ENCODE results near the gene FBL. TPM values are rescaled to one million over a fixed set of nuclear protein-coding genes. Genes with fewer than 3 reads are reported as not detected.
"Not testable (repeated sequence)": the region's sequence is repeated elsewhere in the genome, so short reads cannot be mapped to it uniquely, and the experiment has no call there.

The FBL gene
- 375 and 397 TPM in 2 replicates for total RNA-seq

DNA sequence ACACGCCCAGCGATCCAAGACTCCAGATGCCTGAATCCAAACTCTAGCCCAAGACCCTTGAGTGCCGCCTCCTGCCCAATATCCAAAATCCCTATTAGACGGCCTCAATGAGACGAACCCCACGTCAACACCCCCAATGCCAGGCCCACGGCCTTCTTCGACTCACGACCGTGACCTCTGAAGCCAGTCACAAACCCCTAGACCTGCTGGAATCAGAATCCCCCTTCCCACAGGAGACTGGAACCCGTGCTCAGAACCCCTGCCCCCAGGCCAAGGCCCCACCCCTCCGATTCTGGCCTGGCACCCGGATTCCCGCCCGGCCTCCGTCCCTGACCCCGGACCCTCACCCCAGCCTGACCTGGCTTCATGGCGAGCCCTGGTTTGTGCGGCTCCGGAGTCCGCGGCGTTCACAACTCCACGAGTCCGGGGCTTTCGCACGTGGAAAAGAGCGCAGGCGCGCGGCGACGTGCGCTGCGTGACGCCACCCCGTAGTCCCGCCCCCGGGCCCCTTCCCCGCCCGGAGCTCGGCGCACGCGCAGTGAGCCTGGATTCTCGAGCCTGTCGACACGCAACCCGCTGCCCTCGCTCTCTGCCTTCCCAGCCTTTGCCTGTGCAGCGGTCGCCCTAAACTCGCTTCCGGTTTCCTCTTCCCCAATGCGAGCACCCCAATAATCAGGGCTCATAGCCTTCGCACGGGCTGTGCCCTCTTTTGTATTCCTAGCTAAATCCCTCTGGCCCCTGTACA lies at the start of gene FBL:
Gene FBL (minus strand): TSS at position 447 of the 745 bp plus-strand sequence. CDS start 79 bp downstream, at position 368.
- intact Hi-C loops (cut with micrococcal nuclease): loop anchor here (1.0 to 10.0 kb wide), 7 partner anchors 12 to 401 kb away; partner anchors contain the start of genes DYRK1B, EID2, MAP3K10 and PSMC4

DNA sequence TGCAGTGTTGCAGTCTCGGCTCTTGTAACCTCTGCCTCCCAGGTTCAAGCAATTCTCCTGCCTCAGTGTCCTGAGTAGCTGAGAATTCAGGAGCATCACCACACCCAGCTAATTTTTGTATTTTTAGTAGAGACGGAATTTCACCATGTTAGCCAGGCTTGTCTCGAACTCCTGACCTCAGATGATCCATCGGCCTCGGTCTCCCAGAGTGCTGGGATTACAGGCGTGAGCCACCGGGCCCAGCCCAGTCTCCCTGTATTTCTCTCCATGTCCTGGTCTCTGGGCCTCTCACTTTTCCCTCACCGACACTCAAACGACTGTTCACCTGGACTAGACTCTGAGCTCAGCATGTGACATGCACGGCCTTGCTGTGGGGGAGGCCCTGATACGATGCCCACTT lies 48.9 kb upstream of the FBL start:
- intact Hi-C loops (cut with micrococcal nuclease): not testable (repeated sequence)

DNA sequence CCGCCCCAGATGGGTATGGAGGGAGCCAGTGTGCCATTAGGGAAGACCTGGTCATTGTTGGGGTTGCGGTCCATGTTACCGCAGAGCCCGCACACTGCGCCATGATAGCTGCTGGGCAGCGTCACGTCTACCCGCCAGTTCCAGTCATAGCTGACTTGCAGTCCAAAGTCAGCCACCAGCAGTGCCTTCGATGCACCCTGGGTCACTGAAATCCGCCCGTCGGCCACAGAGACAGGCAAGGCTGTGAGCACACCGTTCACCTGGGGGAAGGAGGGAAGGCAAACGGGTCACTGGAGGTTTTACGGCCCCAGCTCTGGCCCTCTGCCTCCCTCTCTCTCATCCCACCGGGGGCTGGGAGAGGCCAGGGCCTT lies 48.0 kb upstream of the FBL start:
- intact Hi-C loops (cut with micrococcal nuclease): loop anchor here (5.0 kb wide), 1 partner anchor 78 kb away; the partner anchor contains the start of gene PSMC4

DNA sequence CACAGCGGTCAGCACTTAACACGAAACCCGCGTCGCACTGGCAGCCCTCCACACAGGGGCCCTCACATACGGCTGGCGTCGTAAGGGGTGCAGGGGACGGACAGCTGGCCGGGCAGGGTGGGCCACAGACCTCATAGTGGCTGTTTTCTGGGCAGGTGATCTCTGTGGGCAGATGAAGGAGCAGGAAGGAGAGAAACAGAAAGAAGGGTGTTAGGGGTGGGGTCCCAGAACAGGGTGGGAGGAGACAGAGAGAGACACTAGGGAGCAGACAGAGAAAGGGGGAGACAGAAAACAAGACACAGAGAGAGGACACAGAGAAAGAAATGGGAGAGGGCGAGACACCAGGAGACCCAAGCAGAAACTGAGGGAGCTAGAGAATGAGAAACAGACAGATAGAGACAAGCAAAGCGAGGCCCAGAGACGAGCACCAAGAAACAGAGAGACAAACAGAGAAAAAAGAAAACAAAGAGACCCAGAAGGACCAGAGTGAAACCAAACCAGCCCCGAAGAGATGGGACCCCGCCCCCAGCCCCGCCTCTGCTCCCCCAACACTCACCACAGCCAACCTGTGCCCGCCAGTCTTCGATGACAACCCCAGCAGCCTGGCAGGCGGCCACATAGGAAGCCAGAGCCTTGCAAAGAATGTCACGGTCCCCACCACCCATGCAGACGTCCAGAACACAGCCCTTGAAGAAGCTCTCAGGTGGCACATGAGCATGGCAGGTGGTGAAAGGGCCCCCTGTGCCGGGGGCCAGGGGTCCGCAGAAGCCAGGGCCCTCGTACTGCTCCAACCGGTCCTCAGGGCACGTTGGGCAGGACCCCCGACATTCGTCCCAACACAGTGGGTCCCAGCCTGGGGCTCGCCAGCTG lies 47.4 kb upstream of the FBL start:
- intact Hi-C loops (cut with micrococcal nuclease): loop anchor here (5.0 kb wide), 1 partner anchor 79 kb away; the partner anchor contains the start of gene PSMC4

DNA sequence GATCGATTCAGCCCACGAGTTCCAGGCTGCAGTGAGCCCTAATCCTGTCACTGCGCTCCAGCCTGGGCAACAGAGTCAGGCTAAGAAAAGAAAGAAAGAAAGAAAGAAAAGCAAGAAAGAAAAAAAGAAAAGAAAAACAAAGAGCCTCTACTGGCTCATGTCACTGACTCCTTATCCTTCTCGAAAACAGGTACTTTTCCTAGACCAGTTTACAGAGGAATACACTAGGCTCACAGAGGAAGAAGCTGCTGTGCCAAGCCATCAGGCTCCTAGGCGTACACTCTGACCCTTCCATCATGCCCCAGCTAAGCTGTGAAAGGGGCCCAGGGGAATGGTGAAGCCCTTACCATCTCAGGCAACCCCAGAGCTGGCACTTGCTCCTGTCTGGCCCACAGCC lies 46.3 kb upstream of the FBL start:
- intact Hi-C loops (cut with micrococcal nuclease): loop anchor here (5.0 kb wide), 1 partner anchor 80 kb away; the partner anchor contains the start of gene PSMC4

DNA sequence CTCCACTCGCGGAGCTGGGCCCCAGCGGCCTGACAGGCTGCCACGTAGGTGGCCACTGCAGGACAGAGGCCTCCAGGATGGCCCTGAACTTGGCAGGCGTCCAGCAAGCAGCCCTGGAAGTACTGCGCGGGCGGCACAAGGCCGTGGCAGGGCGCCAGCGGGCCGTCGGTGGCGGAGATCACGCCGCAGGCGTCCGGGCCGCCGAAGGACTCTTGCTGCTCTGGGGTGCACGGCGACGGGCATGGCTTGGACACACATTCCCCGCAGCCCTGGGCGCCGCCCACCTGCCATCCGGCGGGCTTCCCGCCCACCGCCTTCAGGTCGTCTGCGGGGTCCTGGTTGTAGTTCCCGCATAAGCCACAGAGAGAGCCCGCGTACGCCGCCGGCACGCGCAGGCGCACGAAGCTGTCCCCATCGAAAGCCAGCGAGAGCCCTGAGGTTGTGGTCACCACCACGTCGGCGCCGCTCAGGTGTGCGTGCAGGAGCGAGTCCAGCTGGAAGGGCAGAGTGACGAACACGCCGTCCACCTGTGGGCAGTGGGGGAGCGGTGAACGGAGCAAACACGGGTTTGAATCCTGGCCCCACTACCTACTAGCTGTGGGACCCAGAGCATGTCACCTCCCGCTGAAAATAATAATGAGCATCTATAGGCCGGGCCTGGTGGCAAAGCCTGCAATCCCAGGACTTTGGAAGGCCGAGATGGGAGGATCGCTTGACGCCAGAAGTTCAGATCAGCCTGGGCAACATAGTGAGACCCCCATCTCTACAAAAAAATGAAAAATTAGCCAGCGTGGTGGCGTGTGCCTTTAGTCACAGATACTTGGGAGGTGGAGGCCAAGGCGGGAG lies 45.7 kb upstream of the FBL start:
- intact Hi-C loops (cut with micrococcal nuclease): loop anchor here (5.0 kb wide), 1 partner anchor 80 kb away; the partner anchor contains the start of gene PSMC4

DNA sequence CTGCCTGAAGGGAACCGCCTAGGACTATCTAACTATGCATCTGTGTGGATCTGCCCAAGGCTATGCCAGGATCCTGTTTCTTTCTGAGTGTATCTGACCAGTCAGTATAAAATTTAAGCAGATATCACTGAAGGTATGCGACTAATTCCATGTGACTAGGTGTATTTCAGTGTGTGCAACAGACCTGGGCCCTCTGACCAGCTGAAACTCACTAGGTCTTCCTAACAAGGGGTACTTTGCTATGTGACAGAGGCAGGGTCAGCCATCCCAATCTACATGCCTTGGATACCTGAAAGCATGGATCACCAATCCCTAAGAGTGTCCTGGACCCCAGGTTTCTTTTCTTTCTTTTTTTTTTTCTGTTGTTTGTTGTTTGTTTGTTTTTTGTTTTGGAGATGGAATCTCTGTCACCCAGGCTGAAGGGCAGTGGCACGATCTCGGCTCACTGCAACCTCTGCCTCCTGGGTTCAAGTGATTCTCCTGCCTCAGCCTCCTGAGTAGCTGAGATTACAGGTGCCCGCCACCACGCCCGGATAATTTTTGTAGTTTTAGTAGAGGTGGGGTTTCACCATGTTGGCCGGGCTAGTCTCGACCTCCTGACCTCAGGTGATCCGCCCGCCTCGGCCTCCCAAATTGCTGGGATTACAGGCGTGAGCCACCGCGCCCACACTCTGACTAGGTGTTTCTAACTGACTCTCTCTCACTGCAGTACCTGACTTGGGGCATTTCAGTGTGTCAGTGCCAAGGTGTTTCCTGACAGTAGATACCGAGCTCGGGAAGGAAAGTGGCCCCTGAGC lies 44.8 kb upstream of the FBL start:
- intact Hi-C loops (cut with micrococcal nuclease): loop anchor here (5.0 kb wide), 1 partner anchor 81 kb away; the partner anchor contains the start of gene PSMC4

DNA sequence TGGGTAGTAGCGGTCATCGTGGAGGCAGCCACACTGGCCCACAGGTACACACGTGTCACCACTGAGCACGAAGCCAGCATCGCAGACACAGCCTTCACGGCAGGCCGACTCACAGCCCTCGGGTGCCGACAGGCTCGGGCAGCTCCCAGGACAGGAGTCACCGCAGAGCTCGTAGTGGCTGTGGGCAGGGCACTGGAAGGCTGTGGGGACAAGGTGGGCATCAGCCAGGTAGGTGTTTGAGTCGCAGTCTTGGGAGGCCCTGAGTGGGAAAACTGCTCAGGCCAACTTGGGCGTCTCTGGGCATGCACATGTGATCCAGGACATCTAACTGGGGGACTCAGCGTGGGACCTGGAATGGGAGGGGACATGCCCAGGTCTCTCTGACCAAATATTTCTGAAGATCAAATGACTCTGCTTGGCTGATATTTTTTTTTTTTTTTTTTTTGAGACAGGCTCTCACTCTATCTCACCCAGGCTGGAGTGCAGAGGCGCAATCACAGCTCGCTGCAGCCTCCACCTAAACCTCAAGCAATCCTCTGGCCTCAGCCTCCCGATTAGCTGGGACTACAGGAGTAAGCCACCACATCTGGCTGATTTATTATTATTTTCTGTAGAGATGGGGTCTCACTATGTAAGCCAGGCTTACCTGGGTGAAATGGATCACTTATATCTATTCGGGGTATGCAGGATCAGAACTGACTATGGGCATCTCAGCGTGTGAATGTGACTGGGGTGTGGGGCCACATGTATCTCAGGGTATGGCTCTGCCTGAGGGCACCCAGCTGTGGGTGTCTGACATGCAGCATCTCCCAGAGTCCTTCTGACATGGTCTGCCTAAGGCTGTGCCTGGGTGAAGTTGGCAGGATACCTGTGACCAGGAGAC lies 43.9 kb upstream of the FBL start:
- intact Hi-C loops (cut with micrococcal nuclease): loop anchor here (5.0 kb wide), 1 partner anchor 82 kb away; the partner anchor contains the start of gene PSMC4

DNA sequence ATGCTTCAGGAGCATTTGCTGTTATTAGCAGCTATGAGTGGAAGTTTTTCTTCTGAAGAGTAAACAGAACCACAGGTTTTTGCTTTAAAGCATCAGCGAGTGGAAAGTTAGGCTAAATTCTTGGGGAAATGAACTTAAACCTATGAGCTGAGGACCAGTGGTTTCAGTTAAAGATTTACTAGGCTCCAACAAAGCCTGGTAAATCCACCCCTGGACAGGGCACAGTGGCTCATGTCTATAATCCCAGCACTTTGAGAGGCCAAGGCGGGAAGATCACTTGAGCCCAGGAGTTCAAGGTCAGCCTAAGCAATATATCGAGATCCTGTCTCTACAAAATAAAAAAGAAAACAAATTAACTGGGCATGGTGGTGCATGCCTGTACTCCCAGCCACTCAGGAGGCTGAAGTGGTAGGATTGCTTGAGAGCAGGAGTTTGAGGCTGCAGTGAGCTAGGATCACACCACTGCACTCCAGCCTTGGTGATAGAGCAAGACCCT lies 41.3 kb upstream of the FBL start:
- intact Hi-C loops (cut with micrococcal nuclease): not testable (repeated sequence)

DNA sequence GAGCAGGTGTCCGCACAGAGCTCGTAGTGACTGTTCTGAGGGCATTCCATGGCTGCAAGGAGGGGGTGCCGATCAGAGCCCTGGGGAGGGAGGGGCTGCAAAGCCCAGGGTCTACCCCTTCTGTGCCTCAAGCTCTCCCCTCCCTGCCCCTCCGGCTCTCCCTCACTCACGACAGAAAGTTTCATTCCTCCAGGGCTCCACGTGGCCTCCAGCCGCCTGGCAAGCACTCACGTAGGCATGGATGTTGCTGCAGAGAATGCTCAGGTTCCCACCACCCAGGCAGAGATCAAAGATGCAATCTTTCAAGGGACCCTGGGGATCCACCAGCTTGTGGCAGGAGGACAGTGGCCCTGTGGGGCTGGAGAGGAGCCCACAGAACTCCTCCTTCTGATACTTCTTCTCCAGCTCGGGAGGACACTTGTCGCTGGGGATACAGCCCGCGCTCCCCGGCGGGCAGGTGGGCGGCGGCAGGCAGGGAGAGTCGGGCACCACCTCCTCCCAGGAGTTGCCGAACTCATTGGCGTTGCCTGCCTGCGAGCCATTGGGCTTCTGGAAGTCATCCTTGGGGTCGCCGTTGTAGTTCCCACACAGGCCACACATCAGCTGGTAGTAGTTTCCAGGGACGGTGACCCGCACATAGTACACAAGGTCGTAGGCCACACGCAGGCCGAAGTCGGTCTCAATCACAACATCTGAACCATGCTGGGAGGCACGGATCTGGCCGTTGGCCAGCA lies 39.8 kb upstream of the FBL start:
- intact Hi-C loops (cut with micrococcal nuclease): not testable (repeated sequence)

DNA sequence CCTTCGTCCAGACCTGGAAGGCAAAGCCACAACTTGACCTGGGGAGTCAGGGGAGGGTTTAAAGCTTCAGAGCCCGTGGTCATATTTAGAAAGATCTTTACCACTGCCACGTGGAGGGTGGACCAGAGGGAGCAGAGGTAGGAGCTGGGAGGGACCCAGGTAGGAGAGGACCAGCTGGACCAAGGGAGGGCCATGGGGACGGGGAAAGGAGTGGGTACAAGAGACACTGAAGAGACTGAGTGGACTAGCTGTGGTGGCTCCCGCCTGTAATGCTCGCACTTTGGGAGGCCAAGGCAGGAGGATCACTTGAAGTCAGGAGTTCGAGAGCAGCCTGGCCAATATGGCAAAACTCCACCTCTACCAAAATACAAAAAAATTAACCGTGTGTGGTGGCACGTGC lies 38.5 kb upstream of the FBL start:
- intact Hi-C loops (cut with micrococcal nuclease): not testable (repeated sequence)

DNA sequence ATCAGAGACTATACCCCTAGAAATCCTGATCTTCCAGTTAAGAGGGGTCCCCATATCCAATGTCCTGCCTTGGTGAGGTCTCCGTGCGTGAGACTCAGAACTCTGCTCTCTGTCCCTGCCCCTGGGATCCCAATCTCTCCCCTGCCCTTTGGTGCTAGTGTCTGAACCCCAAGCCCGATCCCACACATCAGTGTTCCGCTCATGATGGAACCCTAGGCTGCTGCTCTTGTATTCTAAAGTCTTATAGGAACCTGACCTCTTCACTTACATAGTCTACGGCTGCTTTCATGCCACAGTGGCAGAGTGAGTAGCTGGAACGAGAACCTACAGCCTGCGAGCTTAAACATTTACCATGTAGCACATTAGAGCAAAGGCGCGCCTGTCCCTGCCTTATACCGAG lies 36.5 kb upstream of the FBL start:
- intact Hi-C loops (cut with micrococcal nuclease): not testable (repeated sequence)

DNA sequence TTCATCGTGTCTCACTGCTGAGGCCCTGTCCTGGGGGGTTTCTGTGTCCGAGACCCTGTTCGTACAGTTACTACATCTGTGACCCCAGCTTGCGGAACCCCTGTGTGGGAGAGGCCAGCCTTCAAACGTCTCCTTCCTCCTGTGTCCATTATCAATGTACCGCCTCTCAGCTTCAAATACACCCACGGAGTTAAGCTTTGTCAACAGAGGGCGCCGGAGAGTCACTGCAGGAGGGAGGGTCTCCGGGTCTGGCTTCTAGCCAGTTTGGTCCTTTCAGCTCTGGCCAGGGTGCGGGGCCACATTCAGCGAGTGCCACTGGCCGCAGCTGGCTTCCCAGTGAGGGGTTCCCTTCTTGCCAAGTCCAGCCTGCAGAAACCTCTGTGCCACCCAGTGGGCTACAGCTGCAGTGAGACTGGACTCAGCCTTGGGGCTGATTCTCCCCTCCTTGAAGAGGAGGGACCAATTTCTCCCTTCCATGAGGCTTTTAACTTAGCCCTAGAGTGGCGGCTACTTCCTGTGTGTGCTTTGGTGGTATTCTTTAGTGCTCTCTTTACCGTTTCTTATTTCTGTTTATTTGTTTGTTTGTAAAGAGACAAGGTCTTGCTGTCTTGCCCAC lies 35.4 kb upstream of the FBL start:
- intact Hi-C loops (cut with micrococcal nuclease): not testable (repeated sequence)

DNA sequence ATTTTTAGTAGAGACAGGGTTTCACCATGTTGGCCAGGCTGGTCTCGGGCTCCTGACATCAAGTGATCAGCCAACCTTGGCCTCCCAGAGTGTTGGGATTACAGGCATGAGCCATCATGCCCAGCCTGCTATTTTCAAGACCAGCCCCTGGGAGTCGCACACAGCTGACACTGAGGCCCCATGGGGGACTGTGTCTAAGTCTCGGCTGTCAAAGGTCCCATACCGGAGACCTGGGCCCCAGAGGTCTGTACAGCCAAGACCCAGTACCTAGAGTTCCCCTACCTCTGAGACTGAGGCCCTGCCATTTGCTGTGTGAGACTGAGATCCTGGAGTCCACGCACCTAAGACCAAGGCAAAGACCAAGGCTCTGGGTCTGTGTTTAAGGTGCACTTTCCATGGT lies 34.1 kb upstream of the FBL start:
- intact Hi-C loops (cut with micrococcal nuclease): not testable (repeated sequence)

DNA sequence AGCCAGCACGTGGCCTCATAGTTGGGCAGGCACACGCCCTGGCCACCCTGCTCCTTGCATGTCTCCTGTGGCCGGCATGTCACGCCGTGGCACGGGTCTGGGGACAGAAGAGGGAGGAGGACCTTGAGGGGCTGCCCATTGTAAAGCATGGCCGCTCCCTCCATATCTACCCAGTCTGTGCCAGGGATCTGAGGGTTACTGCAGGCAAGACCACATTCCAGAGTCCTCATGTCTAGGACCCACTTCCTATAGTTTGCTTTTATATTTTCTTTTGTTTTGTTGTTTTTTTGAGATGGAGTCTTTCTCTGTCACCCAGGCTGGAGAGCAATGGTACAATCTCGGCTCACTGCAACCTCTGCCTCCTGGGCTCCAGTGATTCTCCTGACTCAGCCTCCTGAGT lies 33.6 kb upstream of the FBL start:
- intact Hi-C loops (cut with micrococcal nuclease): not testable (repeated sequence)

DNA sequence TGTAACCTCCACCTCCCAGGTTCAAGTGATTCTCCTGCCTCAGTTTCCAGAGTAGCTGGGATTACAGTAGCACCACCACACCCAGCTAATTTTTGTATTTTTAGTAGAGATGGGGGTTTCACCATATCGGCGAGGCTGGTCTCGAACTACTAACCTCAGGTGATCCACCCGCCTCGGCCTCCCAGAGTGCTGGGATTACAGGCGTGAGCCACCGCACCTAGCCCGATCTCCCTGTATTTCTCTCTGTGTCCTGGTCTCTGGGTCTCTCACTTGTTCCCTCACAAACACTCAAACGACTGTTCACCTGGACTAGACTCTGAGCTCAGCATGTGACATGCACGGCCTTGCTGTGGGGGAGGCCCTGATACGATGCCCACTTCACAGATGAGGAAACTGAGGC lies 32.7 kb upstream of the FBL start:
- intact Hi-C loops (cut with micrococcal nuclease): not testable (repeated sequence)

DNA sequence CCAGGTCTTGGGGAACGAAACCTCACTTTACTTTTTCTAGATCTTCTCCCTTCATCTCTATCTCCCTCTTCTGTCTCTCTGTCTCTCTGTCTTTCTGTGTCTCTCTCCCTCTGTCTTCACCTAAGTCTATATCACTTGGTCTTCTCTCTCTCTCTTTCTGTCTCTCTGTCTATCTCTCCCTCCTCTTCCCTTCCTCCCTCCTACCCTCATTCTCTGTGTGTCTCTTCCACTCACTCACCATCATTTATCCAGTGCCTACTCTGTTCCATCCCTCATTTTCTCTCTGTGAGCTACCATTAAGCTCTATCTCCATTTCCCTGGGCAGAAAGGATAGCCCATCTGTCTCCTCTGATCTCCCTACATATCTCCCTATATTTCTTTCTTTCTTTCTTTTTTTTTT lies 32.2 kb upstream of the FBL start:
- intact Hi-C loops (cut with micrococcal nuclease): no loop called here

DNA sequence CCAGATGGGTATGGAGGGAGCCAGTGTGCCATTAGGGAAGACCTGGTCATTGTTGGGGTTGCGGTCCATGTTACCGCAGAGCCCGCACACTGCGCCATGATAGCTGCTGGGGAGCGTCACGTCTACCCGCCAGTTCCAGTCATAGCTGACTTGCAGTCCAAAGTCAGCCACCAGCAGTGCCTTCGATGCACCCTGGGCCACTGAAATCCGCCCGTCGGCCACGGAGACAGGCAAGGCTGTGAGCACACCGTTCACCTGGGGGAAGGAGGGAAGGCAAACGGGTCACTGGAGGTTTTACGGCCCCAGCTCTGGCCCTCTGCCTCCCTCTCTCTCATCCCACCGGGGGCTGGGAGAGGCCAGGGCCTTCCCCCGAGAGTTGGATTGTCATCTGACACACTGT lies 31.8 kb upstream of the FBL start:
- intact Hi-C loops (cut with micrococcal nuclease): not testable (repeated sequence)
